H7 (cell line): ENCODE results near the gene GABRR1. TPM values are rescaled to one million over a fixed set of nuclear protein-coding genes. Genes with fewer than 3 reads are reported as not detected.

ENCODE experiments used
- DNase-seq: peaks from one replicate; pipeline ENCODE4 v3.0.0; 2012
- H3K27me3 ChIP-seq: 2 replicates; pipeline ENCODE4 v1.6.0; 2011; ENCODE audit warnings: mild to moderate bottlenecking, low read length; ENCODE audit not compliant: control insufficient read depth, insufficient read depth
- H3K36me3 ChIP-seq: replicated peaks from 2 replicates; pipeline ENCODE4 v1.5.1; 2011; ENCODE audit warnings: low read length; ENCODE audit not compliant: control insufficient read depth, insufficient read depth
- H3K4me3 ChIP-seq: 2 replicates; pipeline ENCODE4 v1.5.1; 2011; ENCODE audit warnings: low read depth, mild to moderate bottlenecking, control low read depth, low read length, moderate library complexity; ENCODE audit not compliant: insufficient read depth
- total RNA-seq: library from RNA; depleted of rRNA; stranded (reverse); fragments of >200 nt; shearing (Covaris generic); gene quantifications from 2 replicates; pipeline ENCODE4 v1.2.3, GENCODE V29; 2014

GABRR1 gene
- total RNA-seq, 1 experiment from 2014 or later: 0.10 TPM

GRCh38 chr6:89200706-89201215 lies 16.4 kb downstream of the GABRR1 start:
- Histone ChIP-seq H3K4me3 (no peak overlapping the region), H3K27me3 (no peaks in the 10 kb centered on the region), H3K36me3 (no peaks in the 10 kb centered on the region)
- DNase-seq: no peak

- H3K4me3 ChIP-seq: no peak overlapping the region
- H3K36me3 ChIP-seq: no peaks in the 10 kb centered on the region
- no peaks in the 10 kb centered on the region for H3K27me3 ChIP-seq
- no peak for DNase-seq
Measured at GRCh38 chr6:89199579-89199978, 17.6 kb downstream of the GABRR1 start.

DNA sequence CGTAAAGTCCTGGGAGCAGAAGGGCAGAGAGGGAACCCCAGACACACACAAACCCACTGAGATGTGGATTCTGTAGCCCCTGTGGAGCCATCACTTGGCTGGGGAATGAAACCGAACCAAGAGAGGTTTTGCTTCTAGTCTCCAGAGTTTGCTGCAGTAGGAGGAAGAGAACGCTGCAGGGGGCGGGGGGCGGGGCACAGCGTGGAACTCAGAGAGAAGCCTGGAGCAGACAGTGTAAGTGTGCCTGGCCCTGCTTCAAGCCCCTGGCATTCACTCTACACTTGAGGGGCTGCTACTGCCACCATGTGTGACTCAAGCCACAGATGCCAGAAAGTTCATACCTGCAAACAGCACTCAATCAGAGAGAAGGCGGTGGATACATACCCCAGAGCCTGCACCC lies 18.9 kb downstream of the GABRR1 start:
- DNase-seq: peak; percentile 37
- Histone ChIP-seq H3K36me3 (no peaks in the 10 kb centered on the region), H3K4me3 (no peak overlapping the region), H3K27me3 (no peaks in the 10 kb centered on the region)

GRCh38 chr6:89197141-89197540 lies 20.0 kb downstream of the GABRR1 start:
- no peaks in the 10 kb centered on the region for H3K36me3 ChIP-seq
- H3K27me3 ChIP-seq: no peaks in the 10 kb centered on the region
- H3K4me3 ChIP-seq: no peak overlapping the region
- DNase-seq: no peak

- no peak for DNase-seq
- H3K4me3 ChIP-seq: no peak overlapping the region
- H3K27me3 ChIP-seq: no peaks in the 10 kb centered on the region
Measured at GRCh38 chr6:89194559-89194958, 22.6 kb downstream of the GABRR1 start.

DNA sequence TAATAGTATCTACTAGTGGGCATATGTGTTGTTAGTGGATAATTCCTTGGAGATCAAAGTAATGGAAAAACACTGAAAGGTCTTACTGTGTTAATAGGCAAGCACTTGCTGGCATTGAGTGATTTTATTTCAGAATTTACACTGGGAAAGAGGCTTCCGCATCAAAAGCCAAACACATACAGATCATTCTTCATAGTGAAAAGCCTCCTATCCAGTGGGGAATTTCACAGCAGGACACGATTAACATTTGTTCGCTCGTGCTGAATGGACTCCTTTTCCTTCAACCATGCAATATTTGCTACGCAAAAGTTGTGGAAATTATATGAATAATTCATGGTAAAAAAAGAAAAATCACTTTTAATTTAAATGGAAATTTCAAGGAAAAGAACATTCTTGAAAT lies 26.4 kb downstream of the GABRR1 start:
- no peak for DNase-seq
- H3K36me3 ChIP-seq: no peaks in the 10 kb centered on the region
- H3K27me3 ChIP-seq: no peaks in the 10 kb centered on the region
- H3K4me3 ChIP-seq: no peak overlapping the region

More at GRCh38 chr6:89194559-89194958, 22.6 kb downstream of the GABRR1 start:
- no peaks in the 10 kb centered on the region for H3K36me3 ChIP-seq

GRCh38 chr6:89187504-89187903 lies 29.7 kb downstream of the GABRR1 start:
- Histone ChIP-seq H3K36me3 (no peaks in the 10 kb centered on the region), H3K4me3 (no peak overlapping the region), H3K27me3 (no peaks in the 10 kb centered on the region)
- DNase-seq: no peak

GRCh38 chr6:89186762-89187161 lies 30.4 kb downstream of the GABRR1 start:
- no peak for DNase-seq
- Histone ChIP-seq H3K27me3 (no peaks in the 10 kb centered on the region), H3K4me3 (no peak overlapping the region), H3K36me3 (no peaks in the 10 kb centered on the region)

- DNase-seq: no peak
- H3K27me3 ChIP-seq: no peaks in the 10 kb centered on the region
- no peak overlapping the region for H3K4me3 ChIP-seq
- H3K36me3 ChIP-seq: no peaks in the 10 kb centered on the region
Measured at GRCh38 chr6:89184344-89184743, 32.8 kb downstream of the GABRR1 start.

- no peaks in the 10 kb centered on the region for H3K27me3 ChIP-seq
- no peak for DNase-seq
- H3K36me3 ChIP-seq: no peaks in the 10 kb centered on the region
- no peak overlapping the region for H3K4me3 ChIP-seq
Measured at GRCh38 chr6:89183294-89183693, 33.9 kb downstream of the GABRR1 start.

- Histone ChIP-seq H3K36me3 (no peaks in the 10 kb centered on the region), H3K27me3 (no peaks in the 10 kb centered on the region), H3K4me3 (no peak overlapping the region)
- no peak for DNase-seq
Measured at GRCh38 chr6:89180971-89181370, 36.2 kb downstream of the GABRR1 start.

- DNase-seq: no peak
- no peaks in the 10 kb centered on the region for H3K27me3 ChIP-seq
Measured at GRCh38 chr6:89180112-89180511, 37.0 kb downstream of the GABRR1 start.

DNA sequence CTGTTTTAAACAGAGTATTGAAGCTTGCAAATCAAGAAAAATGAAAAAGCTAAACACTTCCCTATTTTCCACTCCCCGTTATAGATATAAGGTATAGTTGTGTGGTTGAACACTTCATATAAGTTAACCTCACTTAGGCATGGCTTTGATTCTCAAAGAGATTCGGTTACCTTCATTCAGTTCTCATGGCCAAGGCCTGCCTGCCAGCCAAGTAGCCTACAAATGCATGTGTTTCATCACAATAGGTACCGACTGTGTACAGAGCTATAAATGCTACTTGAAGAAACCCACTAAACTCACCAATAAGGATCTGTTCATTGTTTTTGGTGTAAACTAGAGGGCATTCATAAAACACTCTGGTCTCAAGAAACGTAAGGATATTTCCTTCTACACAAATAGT lies 43.5 kb downstream of the GABRR1 start:
- Histone ChIP-seq H3K27me3 (no peaks in the 10 kb centered on the region), H3K36me3 (no peaks in the 10 kb centered on the region), H3K4me3 (no peak overlapping the region)
- no peak for DNase-seq

More at GRCh38 chr6:89180112-89180511, 37.0 kb downstream of the GABRR1 start:
- no peak overlapping the region for H3K4me3 ChIP-seq
- no peaks in the 10 kb centered on the region for H3K36me3 ChIP-seq

DNA sequence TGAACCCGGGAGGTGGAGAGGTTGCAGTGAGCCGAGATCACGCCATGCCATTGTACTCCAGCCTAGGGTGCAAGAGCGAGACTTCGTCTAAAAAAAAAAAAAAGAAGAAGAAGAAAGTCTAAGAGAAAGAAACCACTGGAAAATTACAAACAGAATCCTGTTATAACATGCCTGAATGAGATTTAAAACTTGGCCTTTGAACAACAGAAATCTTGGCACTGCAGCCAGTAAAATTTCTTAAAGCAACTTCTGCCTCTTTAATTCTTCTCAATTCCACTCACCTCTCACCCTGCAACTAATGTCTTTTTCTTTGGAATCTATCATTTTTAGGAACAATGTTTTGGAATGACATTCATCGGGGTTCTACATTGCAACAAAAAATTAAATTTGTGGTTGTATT lies 45.0 kb downstream of the GABRR1 start:
- Histone ChIP-seq H3K27me3 (no peaks in the 10 kb centered on the region), H3K4me3 (no peak overlapping the region), H3K36me3 (no peaks in the 10 kb centered on the region)
- no peak for DNase-seq

- H3K36me3 ChIP-seq: no peaks in the 10 kb centered on the region
- no peak overlapping the region for H3K4me3 ChIP-seq
- no peak for DNase-seq
- no peaks in the 10 kb centered on the region for H3K27me3 ChIP-seq
Measured at GRCh38 chr6:89162047-89162371, 55.1 kb downstream of the GABRR1 start.

DNA sequence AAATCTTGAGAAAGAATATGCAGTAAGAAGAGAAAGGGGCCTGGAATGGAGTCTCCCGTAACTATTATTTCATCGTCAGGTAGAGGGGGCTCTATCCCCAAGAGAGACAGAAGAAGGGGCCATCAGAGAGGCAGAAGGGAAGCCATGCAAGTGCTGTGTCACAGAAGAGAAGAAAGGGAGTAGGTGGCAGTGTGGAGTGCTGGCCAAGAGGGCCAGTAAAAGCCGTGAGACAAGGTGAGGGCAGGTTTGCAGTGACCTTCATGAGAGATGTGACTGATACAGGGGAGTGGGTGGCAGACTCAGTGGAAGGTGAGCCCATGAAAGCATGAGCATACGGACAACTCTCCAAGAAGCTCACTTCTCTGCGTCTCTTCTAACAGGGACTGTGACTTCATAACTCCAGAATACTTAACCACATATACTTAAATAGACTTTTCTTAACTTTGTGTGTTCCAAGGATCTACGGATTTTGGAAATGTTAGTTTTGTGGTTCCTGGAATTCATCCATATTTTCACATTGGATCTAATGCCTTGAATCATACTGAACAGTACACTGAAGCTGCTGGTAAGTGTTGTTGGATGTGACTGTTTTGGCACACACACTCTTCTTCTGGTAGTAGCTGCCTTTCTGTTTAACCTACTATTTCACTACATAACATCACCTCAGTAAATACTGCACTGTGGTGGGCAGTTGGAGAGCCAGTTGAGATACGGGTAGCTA lies 55.7 kb downstream of the GABRR1 start:
- no peaks in the 10 kb centered on the region for H3K27me3 ChIP-seq
- DNase-seq: peak; percentile 70
- no peak overlapping the region for H3K4me3 ChIP-seq
- no peaks in the 10 kb centered on the region for H3K36me3 ChIP-seq
